Stimulated activated CD8-positive, alpha-beta memory T cell treated with anti-CD3 and anti-CD28 coated beads, Interleukin-12 subunit alpha, Interleukin-12 subunit beta, amount 100 ng/mL, for 24 hours (primary cell): ENCODE results near the gene ARMH4.

Source experiments
- DNase-seq: peaks from one replicate; pipeline ENCODE4 v3.0.0-alpha.2; 2020; ENCODE audit errors: extremely low read depth

Gene ARMH4

DNA sequence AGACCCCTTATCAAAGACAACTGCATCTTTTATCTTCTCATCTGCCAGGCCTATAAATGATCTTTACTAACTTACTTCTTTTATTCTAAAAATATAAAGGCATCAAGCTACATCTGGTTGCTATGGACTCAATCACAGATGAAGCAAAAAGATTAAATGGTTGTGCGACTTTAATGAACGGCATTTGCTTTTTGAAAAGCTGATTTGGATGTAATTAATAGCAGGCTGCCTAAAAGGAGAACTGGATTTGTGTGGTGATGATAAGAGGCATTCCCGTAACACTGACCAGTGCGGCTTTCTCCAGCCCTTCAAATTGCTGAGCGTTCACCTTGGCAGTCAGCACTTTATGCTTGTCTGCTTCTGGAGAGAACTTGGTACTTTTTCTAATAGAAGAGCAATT is 103.8 kb downstream of the ARMH4 start:
- DNase-seq = no peak

DNA sequence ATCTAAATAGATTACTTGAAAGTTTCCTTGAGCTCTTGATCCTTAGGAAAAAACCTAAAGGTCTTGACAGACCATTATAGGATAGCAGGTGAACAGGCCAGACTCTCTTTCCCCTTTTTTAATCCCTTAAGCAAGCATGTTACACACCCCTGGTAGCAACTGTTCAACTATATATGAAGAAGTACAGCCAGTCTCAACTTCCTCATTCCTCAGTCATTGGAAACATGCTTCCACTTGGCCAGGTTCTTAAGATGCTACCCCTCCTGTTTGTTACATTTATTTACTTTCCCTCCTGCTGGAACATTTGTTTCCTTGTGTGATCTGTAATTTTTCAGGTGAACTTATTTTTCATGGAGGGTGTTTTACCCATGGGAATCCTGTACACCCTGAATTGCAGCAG is 124.1 kb downstream of the ARMH4 start:
- no peak for DNase-seq

DNA sequence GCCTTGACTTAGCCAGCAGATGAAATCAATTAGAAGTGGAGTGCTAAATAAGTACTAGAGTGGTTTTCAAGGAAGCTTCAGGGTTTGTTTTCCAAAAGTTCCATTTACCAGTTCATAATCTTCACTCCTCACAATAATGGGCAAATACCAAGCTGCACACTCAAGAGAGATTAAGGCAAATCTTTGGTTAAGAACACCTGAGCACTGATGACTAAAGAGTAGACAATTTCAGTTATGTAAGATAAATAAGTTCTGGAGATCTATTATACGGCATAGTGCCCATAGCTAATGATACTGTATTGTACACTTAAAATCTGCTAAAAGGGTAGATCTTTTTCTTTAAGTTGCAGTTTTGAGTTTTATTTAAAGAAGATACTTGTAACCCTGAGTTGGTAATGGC is 125.0 kb downstream of the ARMH4 start:
- DNase-seq = no peak

DNA sequence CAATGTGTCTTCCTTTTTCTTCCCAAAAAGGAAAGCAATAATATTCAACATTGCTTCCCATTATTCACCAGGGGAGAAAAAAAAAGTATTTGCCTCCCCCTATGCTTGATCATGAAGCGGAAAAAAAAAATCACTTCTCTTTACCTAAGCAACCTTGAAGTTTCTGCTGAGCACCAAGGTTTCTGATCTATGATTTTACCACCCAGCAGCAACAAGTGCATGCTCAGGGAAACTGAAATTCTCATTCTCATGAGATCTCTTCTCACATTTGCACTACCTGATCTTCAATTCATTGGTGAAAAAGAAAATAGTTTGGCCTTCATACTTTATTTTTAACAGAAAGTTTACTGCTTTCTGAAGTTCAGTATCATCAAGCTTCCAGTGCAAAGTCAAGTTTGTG is 125.8 kb downstream of the ARMH4 start:
- DNase-seq = no peak

DNA sequence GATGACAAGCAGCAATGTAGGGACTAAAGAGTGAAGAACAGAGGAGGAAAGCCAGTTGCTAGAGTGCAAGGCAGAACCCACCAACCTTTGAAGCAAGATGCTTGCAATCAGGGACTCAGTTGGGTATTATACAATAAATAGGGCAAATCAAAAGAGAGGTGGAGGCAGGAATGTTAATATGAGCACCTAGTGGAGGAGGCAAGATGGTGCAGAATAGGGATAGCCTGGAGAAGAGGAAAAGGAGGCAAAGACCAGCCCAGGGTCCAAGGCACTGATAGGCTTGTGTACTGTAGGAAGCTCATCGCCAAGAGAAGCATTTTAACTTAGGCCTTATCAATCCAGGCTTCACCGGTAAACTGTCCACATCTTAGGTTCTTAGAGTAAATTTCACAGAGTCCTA is 137.2 kb downstream of the ARMH4 start:
- DNase-seq = no peak

DNA sequence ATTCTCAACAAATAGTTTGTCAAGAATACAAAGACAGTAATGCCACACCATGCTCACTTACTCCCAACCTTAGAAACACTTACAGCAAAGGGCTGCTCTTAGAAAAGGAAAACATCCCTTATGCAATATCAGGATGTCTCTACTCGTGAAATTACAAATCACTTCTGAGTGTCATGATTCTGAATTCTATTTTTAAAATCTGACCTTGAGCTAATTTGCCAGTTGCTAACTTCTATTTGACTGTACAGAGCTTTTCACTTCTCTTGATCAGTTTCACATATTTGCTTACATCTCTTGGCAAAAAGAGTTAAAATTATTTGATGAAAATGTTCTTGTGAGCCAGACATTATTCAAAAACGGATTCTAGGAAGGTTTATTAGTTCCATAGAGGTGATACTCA is 149.4 kb downstream of the ARMH4 start:
- DNase-seq = no peak

DNA sequence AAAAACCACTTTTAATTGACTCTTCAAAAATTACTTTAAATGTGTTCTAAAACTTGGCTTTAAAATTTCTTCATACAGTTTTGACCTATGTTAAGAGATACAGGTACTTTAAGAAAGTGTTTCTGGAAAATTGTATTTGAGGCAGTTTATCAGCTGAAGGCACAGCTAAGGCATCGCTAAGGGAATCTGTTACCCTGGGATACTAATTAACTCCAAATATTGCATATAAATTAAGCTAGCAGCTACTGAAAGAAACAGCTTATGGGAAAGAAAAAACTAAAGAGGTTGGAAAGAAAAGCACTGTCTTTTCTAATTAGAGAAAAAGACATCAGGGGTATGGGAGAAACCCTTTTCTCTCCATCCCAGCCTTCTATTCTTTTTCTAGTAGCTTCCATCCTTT is 152.0 kb downstream of the ARMH4 start:
- DNase-seq = no peak

DNA sequence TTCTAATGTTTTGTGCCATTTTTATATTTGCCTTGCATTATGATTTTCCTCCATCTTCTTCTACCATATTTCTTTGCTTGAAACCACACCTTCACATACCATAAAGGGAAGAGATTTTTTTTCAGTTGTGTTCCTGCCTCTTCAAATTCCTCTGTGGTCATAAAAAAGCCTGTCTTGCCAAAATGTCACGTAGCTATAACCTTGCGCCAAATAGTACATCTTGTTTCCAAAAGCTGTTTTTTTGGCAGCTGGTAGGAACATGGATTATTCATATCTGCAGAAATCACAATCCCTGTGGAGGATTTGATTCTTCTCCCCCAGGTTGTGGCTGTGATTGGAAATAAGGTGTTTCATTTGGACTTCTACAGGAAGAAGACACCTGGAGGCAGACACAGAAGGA is 152.5 kb downstream of the ARMH4 start:
- no peak for DNase-seq

DNA sequence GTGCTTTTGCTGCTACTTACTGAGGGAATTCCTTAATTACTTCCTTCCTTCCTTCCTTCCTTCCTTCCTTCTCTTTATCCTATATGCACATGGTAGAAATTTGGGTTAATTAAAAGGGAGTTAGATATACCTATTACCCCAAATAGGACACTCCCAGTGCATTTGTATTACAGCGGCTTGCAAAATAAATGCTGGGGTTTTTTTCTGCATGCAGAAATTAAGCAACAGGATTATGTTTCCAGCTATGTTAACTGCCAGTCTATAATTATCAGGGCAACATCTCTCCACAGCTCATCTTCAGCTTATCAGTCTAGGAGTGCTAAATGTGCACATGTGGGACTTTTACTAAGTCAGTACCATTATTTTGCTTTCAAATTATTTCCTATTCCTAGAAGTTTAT is 153.2 kb downstream of the ARMH4 start:
- no peak for DNase-seq

DNA sequence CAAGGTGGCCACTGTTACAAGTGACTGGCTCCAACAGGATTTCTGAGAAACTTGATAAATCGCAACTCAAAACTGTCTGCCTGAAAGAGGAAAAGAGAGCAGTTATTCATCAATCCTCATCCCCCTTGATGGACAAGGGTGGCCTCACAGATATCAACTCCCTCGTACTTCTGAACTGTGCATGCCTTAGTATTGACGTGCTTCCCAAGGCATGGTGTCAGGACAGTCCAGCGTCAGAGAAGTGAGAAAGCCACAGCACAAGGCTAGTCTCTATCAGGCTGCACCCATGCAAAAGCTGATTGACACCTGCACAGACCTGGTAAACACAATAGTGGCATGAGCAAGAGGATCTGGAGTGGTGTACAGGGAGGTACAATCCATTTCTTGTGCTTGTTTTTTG is 160.7 kb downstream of the ARMH4 start:
- no peak for DNase-seq

DNA sequence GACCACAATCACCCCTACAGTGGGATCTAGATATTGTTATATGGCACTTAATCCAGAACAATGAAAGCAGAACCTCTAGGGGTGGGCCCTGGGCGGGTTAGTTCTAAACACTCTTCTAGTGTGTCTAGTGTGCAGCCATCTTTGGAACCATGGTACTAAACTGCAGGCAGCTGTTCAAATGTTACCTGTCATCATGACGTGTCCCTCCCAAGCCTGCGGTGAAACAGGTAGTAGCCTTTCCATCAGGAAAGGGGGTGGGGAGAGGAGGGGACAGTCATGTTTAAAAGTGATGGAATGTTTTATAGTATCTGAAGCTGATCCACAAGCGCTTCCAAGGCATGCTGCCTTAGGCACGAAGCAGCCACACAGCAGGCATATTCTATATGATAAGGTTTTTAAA is 163.6 kb downstream of the ARMH4 start:
- no peak for DNase-seq

DNA sequence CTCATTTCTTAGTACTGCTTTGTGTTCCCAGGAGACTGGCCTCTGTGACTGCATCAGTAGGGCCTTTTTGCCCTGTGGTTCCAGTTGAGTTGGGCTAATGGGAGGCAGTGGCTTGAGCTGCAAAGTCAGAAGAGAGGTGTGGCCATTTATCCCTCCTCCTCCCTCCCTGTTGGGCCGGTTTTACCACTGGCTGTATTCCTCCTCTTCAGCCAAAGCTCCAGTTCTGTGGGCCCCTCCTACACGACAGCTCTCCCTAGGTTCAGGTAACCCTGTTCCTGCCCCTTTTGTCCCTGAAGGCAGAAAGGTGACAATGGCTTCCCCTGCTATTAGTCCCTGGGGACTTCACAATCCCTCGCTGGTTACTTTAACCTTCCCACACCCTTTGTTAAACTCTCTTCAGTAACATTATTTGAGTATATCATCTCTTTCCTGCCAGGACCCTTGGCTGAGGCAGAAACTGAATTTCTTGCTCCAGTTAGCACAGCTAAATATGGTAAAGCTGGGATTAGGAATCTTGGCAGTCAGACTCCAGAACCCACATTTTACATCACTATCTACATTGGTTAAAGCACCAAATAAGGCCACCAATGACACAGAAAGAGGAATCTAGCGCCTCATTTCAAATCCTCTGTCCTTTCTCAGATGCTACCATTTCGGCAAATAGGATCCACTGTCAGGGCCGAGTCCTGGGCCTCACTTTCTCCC is 164.3 kb downstream of the ARMH4 start:
- DNase-seq = no peak

DNA sequence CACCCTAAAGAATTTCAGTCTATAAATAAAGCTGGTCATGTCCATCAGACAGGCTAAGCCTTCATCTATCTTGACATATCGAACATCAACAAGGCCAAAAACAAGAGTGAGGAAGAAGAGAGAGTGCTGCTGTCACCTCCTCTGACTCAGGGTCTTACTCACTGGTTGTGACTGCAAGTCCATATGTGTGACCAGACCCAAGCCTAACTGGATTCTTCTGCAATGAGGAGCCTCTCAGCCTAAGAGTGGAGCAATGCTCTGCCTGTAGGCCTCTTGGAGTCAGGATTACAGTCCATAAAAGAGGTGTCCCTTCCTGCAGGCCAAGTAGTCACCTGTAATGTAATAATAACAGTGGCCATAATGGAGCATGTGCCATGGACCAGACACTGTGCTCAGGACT is 165.0 kb downstream of the ARMH4 start:
- DNase-seq = no peak

DNA sequence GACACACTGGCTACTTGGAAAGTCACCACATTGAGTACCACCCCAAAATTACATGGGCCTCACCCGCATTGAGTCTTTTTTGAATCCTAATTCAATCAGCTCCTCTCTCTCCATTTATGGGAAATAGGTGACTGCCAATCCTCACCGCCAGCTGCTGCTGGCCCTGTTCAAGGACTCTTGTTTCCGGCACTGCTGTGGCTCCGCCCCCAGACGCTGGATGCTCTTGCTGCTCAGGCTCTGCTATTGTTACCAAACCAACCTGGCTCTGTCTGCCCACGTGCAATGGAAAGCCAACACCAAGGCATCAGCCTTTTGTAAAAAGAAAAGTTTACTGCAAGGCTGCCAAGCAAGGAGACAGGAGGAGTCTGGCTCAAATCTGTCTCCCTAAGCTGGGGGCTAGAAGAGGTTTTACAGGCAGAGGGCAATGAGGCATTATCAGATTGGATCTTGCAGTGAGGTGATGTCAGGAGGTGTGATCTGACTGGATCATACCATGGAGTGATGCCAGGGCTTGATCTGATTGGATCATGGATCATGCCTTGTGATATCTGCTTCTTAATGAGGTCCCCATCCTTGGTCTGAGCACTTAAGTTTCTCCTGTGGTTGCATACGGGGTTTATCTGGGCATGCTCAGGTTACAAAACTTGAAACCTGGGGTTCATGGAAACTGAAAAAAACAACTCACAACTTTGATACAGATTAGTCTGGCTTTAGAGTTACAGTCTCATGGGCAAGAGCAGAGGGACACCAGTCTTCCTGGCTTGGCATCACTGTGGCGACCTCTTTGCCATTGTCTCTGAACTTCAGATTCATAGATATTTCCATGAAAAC is 169.0 kb downstream of the ARMH4 start:
- no peak for DNase-seq

DNA sequence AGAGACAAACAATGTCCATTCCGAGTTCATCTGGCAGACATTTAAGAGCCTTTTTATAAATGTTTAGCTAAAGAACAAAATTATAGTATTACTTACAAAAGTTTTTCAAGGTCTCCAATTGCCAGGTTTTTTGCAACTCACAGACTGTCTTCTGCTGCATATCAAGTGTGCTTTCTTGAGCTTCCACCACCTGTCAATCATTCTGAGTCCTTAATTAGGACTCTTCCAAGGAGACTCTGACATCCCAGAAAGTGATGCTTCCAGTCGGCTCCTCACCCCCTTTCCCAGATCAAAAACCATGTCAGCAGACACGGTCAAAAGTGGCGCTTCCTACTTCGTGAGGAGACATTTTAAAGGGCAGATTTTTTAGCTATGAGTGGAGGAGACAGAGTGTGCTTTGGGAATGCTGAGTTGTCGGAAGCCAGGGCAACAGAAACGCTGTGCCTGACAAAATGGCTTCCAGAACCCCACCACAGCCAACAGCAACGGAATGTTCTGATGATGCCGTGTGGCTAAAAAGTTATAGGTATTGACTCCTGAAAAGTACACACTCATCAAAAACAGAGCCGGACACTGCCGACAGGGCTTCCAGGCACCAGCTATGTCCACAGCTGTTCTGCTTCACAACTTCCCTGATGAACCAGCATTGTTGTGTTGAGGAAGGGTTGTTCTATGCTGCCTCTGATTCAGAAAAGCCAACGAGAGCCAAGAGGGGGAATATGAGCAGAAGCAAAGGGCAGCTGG is 170.0 kb downstream of the ARMH4 start:
- no peak for DNase-seq

DNA sequence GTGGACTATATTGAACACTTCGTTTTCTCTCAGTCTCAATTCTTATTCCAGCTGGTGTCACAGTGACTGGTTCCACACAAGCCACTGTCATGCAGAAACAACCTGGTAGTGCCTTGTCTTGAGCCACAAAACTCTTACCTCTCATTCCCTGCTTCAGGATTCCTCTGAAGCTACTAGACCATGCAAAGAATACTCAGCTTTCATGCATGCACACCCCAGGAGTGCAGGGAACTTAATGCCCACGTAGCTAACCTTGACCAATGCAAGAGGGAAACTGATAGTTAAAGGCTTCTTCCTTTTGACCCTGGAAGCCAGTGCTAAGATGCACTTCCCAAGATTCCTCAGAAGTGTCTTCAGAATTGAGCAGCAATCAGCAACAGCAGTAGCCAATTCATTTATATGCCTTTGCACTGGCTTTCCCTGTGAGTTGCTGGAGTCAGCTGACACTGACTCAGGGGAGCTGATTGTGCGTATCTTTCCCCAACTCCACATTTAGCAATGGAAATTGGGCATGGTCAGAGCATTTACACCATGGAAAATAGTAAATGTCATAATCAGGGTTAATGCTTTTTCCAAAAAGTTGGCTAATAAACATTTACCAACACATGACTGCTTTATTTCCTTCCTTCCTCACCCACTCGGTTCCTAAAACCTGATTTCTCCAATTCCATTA is 172.5 kb downstream of the ARMH4 start:
- DNase-seq = no peak

DNA sequence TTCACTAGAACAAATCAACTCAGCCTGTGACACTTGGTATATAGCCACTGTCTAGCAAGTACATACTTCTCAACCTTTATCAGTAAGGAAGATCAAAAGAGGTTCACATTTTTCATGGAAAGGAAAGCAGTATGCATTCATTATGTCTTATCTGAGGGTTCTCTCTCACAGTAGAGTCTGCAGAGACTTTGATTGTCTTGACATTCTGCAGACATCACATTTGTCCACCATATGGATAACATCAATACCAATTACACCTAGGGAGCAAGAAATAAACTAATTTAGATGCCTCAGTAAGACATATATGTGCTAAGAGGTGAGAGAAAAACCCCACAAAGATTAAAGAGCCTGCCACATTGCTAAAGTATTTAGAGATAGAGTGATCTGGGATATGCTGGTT is 175.3 kb downstream of the ARMH4 start:
- DNase-seq = no peak

DNA sequence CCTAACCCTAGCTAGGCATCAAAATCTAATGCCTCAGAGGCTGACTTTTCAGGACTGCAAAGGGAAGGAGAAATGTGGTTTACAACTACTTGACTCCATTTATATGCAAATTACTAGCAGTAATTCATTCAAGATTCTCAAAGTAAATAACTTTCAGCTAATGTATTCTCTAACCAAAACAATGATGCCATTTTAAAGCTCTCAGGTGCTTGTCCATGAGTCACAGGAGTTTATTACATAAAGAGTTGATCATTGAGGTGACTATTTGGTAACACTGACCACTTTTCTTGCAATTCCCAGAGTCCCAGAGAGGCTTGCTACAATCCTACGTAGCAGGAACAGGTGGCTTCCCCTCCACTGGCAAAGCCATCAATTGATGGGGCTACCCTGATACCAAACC is 177.1 kb downstream of the ARMH4 start:
- DNase-seq = no peak

DNA sequence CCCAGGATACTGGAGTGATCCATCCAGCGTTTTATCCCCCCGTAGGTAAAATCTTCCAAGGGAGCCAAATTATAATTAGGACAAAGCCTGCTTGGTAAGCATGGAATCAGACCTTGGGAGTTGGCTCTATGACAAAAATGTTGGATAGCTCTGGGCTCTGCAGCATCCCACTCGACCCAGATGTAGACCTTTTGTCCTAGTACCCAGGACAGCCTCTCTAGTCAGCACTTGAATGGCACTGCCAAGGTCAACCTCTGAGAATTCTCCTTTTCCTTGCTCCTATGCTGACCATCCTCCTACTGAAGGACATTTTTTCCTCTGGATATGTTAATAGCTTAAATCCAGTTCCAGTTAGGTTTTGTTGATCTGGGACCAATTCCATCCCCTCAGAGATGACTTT is 181.4 kb downstream of the ARMH4 start:
- no peak for DNase-seq

DNA sequence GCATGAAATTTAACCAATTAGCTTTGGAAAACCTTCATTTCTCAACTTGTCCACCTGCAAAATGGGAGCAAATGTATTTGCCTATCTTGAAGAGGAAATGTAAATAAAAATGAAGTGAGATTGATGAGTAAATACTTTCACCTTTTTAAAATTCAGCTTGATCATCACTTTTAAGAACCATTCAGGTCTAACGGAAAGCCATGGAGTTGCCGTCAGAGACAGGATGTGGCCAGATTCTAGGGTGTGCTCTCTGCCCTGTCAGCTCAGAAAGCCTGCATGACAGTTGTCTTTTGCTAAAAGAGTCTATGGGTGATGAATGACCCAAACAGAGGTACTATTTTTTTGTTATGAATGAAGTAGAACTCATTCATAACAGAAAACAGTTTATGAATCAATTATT is 181.8 kb downstream of the ARMH4 start:
- no peak for DNase-seq

DNA sequence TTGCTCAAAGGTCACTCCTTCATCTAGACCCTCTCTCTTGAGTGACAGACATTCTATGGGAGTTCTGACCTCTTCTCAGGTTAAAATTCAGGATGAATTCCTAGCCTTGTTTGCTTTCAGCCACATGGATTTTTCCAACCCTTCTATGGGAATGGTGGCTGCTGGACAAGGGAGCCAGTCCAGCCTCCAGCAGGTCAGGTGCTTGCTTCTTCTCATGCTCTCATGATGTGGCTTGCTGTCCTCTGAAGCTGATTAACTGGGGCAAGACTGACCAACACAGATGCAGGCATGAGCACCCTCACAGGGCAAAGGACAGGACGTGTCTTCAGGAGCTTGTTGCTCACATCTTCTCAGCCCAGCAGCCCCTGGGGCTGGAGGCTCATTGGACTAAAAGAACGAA is 188.9 kb downstream of the ARMH4 start:
- DNase-seq = no peak

DNA sequence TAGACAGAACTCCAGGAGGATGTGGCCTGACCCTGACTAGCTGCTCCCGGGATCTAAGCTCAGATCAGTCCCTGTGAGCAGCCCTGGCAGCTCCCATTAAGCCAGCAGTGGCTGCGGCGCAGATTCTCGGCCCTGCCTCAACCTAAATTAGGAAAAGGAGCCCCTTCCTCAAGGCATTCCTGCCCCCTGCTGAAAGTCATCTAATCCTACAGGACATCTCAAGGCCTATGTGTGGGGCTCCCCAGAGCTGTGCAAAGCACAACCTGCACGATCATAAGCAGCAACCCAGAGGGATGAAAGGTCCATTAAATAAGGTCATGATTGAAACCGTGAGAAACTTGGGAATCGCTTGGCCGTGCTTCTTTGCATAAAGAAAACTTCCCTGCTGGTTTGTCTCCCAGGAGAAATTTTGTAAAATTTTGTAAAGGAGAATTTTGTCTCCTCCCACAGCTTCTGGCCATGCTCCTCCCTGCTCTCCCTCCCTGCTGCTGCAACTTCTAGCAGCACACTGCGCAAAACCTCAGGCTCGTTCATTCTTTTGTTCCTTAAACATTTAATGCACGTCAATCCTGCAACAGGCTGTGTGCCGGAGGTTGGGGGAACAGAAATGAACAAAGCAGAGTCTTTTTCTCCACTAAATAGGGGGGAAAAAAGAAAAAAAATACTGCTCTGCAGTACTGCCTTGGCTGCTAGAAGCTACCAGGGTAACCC is 189.5 kb downstream of the ARMH4 start:
- no peak for DNase-seq
